ENCODE results near the gene NEGR1.

The NEGR1 gene

DNA sequence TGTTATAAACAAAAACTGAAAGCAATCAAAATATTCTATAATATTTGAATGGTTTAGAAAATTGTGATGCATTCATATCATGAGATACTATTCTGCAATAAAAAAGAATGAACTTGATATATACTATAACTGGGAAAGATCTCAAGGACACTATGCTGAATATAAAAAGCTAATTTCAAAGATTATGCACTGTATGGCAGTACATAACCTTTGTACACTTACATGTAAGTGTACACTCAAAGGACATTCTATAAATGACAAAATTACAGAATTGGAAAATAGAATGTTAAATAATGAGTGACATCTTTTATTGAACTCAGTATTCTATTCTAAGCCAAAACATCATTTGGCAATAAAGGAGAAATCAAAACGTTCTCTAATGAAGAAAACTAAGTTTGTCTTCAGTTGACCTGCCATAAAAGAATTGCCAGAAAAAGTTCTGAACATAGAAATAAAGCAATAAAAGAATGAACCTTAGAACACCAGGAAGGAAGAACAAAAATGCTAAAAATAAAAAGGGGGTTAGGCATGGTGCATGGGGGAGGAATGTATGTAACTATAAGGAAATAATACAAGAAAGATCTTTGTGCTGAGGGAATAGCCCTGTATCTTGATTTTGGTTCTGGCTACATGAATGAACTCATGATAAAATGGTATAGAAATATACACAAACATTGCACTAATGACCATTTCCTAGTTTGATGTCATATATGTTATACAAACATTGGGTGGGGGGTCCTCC lies 519.7 kb downstream of the NEGR1 start:
- Mint-ChIP-seq H3K4me3 (no peak overlapping the region), H3K4me1 (ENCODE audit: low read depth) (peaks cover 15% of the 10 kb centered on the region), H3K36me3 (ENCODE audit: low read depth) (no peaks in the 10 kb centered on the region), H3K27ac (no peak overlapping the region), H3K9me3 (peaks cover 12% of the 10 kb centered on the region), H3K27me3 (no peaks in the 10 kb centered on the region)
- intact Hi-C loops (cut with micrococcal nuclease): no loop called here

DNA sequence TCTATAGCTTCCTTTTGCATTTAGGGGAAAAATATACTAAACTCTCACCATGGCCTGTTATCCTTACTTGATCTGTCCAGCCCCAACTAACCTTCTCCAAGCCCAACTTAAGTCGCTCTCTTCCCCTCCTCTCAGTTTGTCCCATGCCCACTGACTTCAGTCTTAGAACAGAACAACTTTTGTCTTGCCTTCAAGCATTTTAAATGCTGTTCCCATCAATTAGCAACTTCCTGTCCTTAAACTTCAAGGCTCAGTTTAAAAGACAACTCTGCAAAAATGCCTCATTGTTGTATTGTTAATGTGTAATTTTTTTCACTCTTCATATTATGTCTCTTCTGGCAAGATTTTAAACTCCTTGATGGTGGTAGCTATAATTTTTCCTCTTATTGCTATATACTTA lies 526.9 kb downstream of the NEGR1 start:
- Mint-ChIP-seq H3K27ac (no peak overlapping the region), H3K36me3 (ENCODE audit: low read depth) (no peaks in the 10 kb centered on the region)

DNA sequence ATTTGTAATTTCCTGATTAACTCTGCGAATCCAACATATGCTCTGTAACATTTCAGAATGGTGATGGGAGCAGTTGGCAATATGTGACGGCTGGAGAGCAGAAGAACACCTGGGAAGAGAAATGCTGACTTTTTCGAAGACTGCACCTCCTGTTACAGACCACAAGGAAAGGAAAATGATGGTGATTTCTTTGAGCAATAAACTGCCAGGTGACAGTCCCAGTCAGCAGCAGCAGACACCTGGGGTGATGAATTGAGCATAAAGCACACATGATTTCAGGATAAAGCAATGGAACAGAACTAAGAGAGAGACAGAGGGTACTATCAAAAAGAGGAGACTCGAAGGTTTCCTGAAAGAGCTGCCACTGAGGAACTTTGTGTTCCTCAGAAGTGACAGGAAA lies 528.6 kb downstream of the NEGR1 start:
- Mint-ChIP-seq H3K27me3 (no peaks in the 10 kb centered on the region), H3K9me3 (peaks cover 20% of the 10 kb centered on the region), H3K27ac (no peak overlapping the region), H3K4me3 (no peak overlapping the region), H3K4me1 (ENCODE audit: low read depth) (no peaks in the 10 kb centered on the region), H3K36me3 (ENCODE audit: low read depth) (no peaks in the 10 kb centered on the region)
- intact Hi-C loops (cut with micrococcal nuclease): no loop called here

More for the DNA sequence above, 526.9 kb downstream of the NEGR1 start:
- intact Hi-C loops (cut with micrococcal nuclease): no loop called here
- H3K4me3 Mint-ChIP-seq: no peak overlapping the region
- H3K27me3 Mint-ChIP-seq: no peaks in the 10 kb centered on the region
- H3K4me1 Mint-ChIP-seq (ENCODE audit: low read depth): no peaks in the 10 kb centered on the region
- peaks cover 12% of the 10 kb centered on the region for H3K9me3 Mint-ChIP-seq

DNA sequence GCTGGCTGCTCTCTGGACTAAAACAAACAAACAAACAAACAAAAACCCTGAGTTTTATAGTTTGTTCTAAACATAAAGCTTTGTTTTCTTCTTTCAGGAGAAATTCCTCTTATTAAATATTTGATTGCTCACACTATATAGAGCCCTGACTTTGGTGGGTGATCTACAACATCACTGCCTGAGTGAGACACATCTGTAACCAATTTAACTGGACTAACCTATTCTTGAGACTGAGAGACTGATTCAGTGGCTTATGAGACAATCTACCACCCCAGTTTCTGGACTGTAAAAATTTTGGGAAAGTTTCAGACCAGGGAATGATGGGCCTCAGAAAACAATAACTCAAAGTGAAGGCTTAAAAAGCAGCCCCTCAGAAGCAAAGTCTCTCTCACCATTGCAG lies 537.0 kb downstream of the NEGR1 start:
- intact Hi-C loops (cut with micrococcal nuclease): no loop called here
- Mint-ChIP-seq H3K27ac (no peak overlapping the region), H3K9me3 (peaks cover 24% of the 10 kb centered on the region), H3K4me3 (no peak overlapping the region), H3K27me3 (no peaks in the 10 kb centered on the region), H3K36me3 (ENCODE audit: low read depth) (no peaks in the 10 kb centered on the region), H3K4me1 (ENCODE audit: low read depth) (no peaks in the 10 kb centered on the region)

DNA sequence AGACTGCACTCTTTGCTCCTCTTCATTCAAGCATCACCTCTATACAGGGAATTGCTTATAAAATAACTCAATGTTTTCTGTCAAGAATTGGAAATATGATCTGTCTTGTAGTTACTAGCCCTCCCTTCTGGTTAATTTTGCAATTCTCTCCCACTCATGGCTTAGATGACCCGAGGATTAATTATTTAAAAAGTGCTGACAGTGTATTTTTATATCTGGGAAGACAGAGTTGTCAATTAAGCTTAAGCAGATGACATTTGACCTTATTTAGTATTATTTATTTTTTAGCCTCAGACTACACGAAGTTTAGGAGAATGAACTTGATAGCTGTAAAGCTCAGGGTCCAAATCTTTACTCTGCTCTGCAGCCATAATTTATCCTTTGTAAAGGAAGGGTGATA lies 538.5 kb downstream of the NEGR1 start:
- no peak overlapping the region for H3K27ac Mint-ChIP-seq
- peaks cover 18% of the 10 kb centered on the region for H3K9me3 Mint-ChIP-seq
- H3K27me3 Mint-ChIP-seq: no peaks in the 10 kb centered on the region
- no peaks in the 10 kb centered on the region for H3K4me1 Mint-ChIP-seq (ENCODE audit: low read depth)
- H3K4me3 Mint-ChIP-seq: no peak overlapping the region
- H3K36me3 Mint-ChIP-seq (ENCODE audit: low read depth): no peaks in the 10 kb centered on the region
- intact Hi-C loops (cut with micrococcal nuclease): no loop called here

DNA sequence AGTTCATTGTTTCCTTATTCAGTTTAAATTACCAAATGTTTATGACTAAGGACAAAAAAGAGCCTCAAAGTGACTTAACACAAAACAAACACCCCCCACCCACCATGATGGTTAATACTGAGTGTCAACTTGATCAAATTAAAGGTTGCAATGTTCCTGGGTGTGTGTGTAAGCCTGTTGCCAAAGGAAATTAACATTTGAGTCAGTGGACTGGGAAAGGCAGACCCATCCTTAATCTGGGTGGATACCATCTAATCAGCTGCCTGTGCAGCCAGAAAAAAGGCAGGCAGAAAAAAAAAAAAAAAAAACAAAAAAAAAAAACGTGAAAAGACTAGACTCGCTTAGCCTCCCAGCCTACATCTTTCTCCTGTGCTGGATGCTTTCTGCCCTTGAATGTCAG lies 543.4 kb downstream of the NEGR1 start:
- Mint-ChIP-seq H3K27ac (no peak overlapping the region), H3K9me3 (peaks cover 18% of the 10 kb centered on the region), H3K4me3 (no peak overlapping the region), H3K36me3 (ENCODE audit: low read depth) (no peaks in the 10 kb centered on the region), H3K27me3 (no peaks in the 10 kb centered on the region), H3K4me1 (ENCODE audit: low read depth) (no peaks in the 10 kb centered on the region)
- intact Hi-C loops (cut with micrococcal nuclease): no loop called here

DNA sequence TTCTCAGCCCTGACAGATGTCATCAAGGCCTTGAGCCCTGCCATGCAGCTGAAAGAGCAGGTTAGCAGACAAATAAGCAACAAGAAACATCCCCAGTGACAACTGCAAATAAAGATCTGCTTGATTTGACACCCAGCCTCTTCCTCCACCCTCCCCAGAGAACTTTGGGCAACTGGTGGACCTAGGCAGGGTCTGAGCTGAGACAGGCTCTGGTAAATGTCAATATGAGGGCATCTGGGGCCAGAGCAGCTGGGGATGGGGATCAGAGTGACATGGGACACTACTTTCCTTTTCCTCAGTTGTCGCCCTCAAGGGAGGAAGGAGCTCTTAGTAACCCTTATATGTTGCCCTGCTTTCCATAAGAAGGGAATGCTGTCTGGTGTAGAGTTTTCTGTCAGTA lies 544.1 kb downstream of the NEGR1 start:
- H3K27me3 Mint-ChIP-seq: no peaks in the 10 kb centered on the region
- H3K36me3 Mint-ChIP-seq (ENCODE audit: low read depth): no peaks in the 10 kb centered on the region
- intact Hi-C loops (cut with micrococcal nuclease): no loop called here
- no peak overlapping the region for H3K27ac Mint-ChIP-seq
- peaks cover 18% of the 10 kb centered on the region for H3K9me3 Mint-ChIP-seq
- H3K4me1 Mint-ChIP-seq (ENCODE audit: low read depth): no peaks in the 10 kb centered on the region
- no peak overlapping the region for H3K4me3 Mint-ChIP-seq

DNA sequence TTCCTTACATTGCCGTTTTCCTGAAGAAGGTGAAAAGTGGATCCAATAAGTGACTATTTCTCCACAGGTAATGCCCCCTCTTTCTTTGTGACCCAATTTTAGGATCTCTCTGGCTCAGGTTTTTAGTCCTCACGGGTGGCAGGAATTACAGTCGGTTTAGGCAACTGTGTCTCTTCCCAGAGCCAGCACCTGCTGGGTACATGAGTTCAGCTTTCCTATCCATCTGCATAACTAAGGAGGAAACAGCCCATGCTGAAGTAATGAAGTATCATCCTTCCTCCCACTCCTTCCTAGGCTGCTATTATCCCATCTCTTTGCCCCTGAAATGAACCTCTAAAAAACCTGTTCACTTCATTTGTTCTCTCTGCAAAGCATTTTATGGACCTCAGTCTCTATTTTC lies 544.6 kb downstream of the NEGR1 start:
- Mint-ChIP-seq H3K9me3 (peaks cover 17% of the 10 kb centered on the region), H3K27me3 (no peaks in the 10 kb centered on the region), H3K4me3 (no peak overlapping the region), H3K4me1 (ENCODE audit: low read depth) (no peaks in the 10 kb centered on the region), H3K27ac (no peak overlapping the region), H3K36me3 (ENCODE audit: low read depth) (no peaks in the 10 kb centered on the region)
- intact Hi-C loops (cut with micrococcal nuclease): no loop called here

DNA sequence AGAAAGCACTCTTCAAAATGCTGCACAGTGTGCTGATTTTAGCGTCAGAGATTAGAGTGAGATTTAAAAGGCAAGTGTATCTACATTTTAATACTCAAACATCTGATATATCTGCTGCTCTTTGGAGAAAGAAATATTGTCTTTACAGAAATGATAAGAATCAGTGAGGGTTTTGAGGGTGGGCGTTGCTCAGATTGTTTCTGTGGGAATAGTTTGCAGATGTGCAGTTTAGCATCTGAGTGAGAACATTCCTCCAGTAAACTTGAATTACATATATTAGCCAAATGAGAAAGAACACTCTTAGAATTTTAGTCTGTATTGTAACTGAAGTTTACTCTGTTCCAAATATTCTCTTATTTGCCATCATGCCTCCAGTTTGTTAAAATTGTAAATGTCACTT lies 549.2 kb downstream of the NEGR1 start:
- Mint-ChIP-seq H3K4me3 (no peak overlapping the region), H3K36me3 (ENCODE audit: low read depth) (no peaks in the 10 kb centered on the region), H3K4me1 (ENCODE audit: low read depth) (no peaks in the 10 kb centered on the region), H3K27me3 (no peaks in the 10 kb centered on the region), H3K9me3 (no peaks in the 10 kb centered on the region), H3K27ac (no peak overlapping the region)
- intact Hi-C loops (cut with micrococcal nuclease): no loop called here

DNA sequence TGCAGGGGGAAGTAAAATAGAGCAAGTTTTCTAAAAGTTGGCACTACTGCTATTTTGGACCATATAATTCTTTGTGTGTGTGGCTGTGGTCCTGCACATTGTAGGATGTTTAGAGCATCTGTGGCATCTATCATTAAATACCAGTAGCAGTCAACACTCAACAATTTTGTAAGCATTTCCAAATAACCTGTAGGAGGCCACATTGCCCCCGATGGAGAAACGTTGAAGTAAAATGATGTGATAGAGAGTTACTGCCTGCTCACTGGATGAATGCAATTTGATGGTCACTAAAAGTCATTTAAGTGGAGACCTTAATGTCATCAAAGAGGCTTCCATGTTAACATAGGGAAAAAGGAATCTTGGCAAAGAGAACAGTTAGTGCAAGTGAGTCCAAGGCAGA lies 560.8 kb downstream of the NEGR1 start:
- no peaks in the 10 kb centered on the region for H3K36me3 Mint-ChIP-seq (ENCODE audit: low read depth)
- H3K27ac Mint-ChIP-seq: no peak overlapping the region
- no peaks in the 10 kb centered on the region for H3K4me1 Mint-ChIP-seq (ENCODE audit: low read depth)
- no peak overlapping the region for H3K4me3 Mint-ChIP-seq
- no peaks in the 10 kb centered on the region for H3K27me3 Mint-ChIP-seq
- intact Hi-C loops (cut with micrococcal nuclease): no loop called here
- peaks cover 6% of the 10 kb centered on the region for H3K9me3 Mint-ChIP-seq

DNA sequence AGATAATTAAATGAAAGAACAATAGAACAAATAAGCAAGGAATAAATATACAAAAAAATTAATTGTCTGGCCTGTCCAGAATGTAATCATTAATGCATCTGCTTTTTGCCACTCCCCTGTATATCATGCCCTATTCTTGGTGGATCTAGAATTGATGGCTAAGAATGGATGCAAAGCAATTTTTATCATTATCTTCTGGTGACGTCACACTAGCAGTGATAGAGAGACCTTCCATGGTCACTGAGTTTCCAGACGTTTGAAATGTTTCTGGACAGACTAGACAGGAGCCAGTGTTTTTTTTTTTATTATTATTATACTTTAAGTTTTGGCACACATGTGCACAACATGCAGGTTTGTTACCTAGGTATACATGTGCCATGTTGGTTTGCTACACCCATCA lies 563.0 kb downstream of the NEGR1 start:
- Mint-ChIP-seq H3K27me3 (no peaks in the 10 kb centered on the region), H3K27ac (no peak overlapping the region), H3K9me3 (peaks cover 24% of the 10 kb centered on the region), H3K36me3 (ENCODE audit: low read depth) (no peaks in the 10 kb centered on the region), H3K4me3 (no peak overlapping the region), H3K4me1 (ENCODE audit: low read depth) (no peaks in the 10 kb centered on the region)
- intact Hi-C loops (cut with micrococcal nuclease): no loop called here

DNA sequence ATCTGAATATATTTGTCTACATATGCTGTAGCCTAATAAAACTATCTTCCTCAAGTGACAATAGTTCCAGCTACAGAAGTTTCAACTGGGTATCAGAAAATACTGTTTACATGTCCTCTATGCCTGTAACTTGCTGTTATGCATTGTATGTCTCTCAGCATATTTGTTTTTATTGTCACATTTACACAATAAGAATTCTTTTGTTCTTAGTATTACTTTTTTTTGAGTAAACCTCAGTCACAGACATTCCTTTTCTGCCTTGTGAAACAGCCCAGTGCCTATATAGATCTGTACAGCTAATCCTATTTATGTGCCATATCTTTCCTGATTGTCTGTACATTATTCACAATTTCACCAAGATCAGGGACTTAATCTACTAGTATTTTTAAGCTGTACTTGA lies 565.2 kb downstream of the NEGR1 start:
- H3K27me3 Mint-ChIP-seq: no peaks in the 10 kb centered on the region
- intact Hi-C loops (cut with micrococcal nuclease): no loop called here
- H3K9me3 Mint-ChIP-seq: peaks cover 39% of the 10 kb centered on the region
- no peak overlapping the region for H3K4me3 Mint-ChIP-seq
- no peaks in the 10 kb centered on the region for H3K4me1 Mint-ChIP-seq (ENCODE audit: low read depth)
- H3K27ac Mint-ChIP-seq: no peak overlapping the region
- no peaks in the 10 kb centered on the region for H3K36me3 Mint-ChIP-seq (ENCODE audit: low read depth)

DNA sequence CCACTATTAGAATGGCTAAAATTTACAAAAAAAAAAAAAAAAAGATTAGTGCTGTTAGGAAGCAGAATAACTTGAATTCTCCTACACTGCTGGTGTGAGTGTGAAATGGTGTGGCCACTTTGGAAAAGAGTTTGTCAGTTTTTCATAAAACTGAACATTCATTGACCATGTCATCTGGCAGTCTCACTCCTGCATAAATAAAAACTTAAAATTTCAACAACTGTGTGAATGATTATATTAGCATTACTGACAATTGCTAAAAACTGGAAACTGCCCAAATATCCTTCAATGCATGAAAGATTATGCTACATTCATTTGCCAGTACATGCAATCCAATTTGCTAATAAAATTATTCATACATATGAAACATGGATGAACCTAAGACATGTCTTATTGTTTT lies 570.9 kb downstream of the NEGR1 start:
- no peak overlapping the region for H3K27ac Mint-ChIP-seq
- no peaks in the 10 kb centered on the region for H3K36me3 Mint-ChIP-seq (ENCODE audit: low read depth)
- H3K9me3 Mint-ChIP-seq: peaks cover 53% of the 10 kb centered on the region
- intact Hi-C loops (cut with micrococcal nuclease): no loop called here
- no peaks in the 10 kb centered on the region for H3K4me1 Mint-ChIP-seq (ENCODE audit: low read depth)
- H3K27me3 Mint-ChIP-seq: no peaks in the 10 kb centered on the region
- no peak overlapping the region for H3K4me3 Mint-ChIP-seq

DNA sequence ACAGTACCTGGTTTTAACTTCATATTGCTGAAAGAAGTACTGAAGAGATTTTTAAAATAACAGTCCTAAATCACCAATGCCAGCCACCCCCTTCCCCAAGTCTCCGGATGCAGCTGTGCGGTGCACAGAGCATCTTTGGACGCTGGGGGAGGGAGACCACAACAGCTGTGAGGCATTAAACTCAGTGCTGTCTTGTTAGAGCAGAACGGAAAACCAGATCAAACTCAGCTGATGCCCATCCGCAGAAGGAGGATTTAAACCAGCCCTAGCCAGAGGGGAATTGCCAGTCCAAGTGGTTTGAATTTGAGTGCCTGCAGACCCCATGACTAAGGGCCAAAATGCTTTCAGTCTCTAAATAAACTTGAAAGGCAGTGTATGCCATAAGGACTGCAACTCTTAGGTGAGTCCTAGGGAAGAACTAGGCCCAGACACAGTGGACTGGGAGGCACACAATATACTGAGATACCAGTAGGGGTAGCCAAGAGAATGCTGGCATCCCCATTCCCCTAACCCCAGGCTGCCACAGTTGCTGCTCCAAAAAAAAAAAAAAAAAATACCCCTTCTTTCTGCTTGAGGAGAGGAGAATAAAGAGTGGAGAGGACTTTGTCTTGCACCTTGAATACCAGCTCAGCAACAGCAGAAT lies 576.2 kb downstream of the NEGR1 start:
- H3K4me1 Mint-ChIP-seq (ENCODE audit: low read depth): no peaks in the 10 kb centered on the region
- no peaks in the 10 kb centered on the region for H3K27me3 Mint-ChIP-seq
- H3K36me3 Mint-ChIP-seq (ENCODE audit: low read depth): no peaks in the 10 kb centered on the region

DNA sequence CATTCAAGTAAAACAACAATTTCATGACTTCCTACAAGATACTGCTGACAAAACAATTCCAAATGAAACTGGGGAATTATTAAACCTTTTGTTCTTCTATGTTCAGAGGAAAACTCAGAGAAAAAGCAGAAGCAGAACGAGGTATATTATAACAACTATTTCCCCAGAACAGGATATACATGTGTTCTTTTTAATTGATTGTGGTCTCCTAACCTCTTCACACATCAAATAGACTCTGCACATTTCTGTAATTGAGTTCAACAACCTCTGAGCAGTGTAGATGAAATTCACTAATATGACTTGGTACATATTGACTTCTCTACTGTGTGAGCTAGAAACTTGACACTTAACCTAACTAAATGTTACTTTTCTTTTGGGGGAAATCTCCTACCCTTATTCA lies 584.2 kb downstream of the NEGR1 start:
- no peak overlapping the region for H3K27ac Mint-ChIP-seq
- H3K4me1 Mint-ChIP-seq (ENCODE audit: low read depth): no peaks in the 10 kb centered on the region
- H3K27me3 Mint-ChIP-seq: no peaks in the 10 kb centered on the region
- H3K4me3 Mint-ChIP-seq: no peak overlapping the region
- intact Hi-C loops (cut with micrococcal nuclease): no loop called here
- no peaks in the 10 kb centered on the region for H3K36me3 Mint-ChIP-seq (ENCODE audit: low read depth)
- peaks cover 38% of the 10 kb centered on the region for H3K9me3 Mint-ChIP-seq

More for the DNA sequence above, 576.2 kb downstream of the NEGR1 start:
- Mint-ChIP-seq H3K4me3 (no peak overlapping the region), H3K27ac (no peak overlapping the region), H3K9me3 (peaks cover 64% of the 10 kb centered on the region)
- intact Hi-C loops (cut with micrococcal nuclease): no loop called here
